Measurements from ENCODE around the gene ATP1B3.
A peak's percentile ranks its signal among the peaks of the same experiment; 100 is the strongest.

The ATP1B3 gene

GRCh38 chr3:141860766-141861513 lies 15.5 kb upstream of the ATP1B3 start:
- DNase-seq: no peak

- DNase-seq: no peak
Measured at GRCh38 chr3:141862279-141862816, 14.1 kb upstream of the ATP1B3 start.

GRCh38 chr3:141863491-141863890 lies 13.0 kb upstream of the ATP1B3 start:
- no peak for DNase-seq

- DNase-seq: no peak
Measured at GRCh38 chr3:141864281-141864970, 12.0 kb upstream of the ATP1B3 start.

- DNase-seq: no peak
Measured at GRCh38 chr3:141865101-141865500, 11.3 kb upstream of the ATP1B3 start.

- DNase-seq: no peak
Measured at GRCh38 chr3:141870091-141870687, 6.3 kb upstream of the ATP1B3 start.

GRCh38 chr3:141875374-141875892 lies 1.0 kb upstream of the ATP1B3 start:
- DNase-seq: peak; percentile 78 to 82

- peak in 1 of 2 experiments; percentile 63 for DNase-seq
Measured at GRCh38 chr3:141875893-141876380, 506 bp upstream of the ATP1B3 start.

- peak; percentile 68 to 72 for DNase-seq
Measured at GRCh38 chr3:141876891-141877621, 613 bp downstream of the ATP1B3 start.

GRCh38 chr3:141877911-141878310 lies 1.5 kb downstream of the ATP1B3 start:
- no peak for DNase-seq

GRCh38 chr3:141878326-141878725 lies 1.9 kb downstream of the ATP1B3 start:
- DNase-seq: no peak

GRCh38 chr3:141878817-141879216 lies 2.4 kb downstream of the ATP1B3 start:
- DNase-seq: no peak

- no peak for DNase-seq
Measured at GRCh38 chr3:141881702-141882101, 5.3 kb downstream of the ATP1B3 start.

- DNase-seq: no peak
Measured at GRCh38 chr3:141887051-141887450, 10.6 kb downstream of the ATP1B3 start.

GRCh38 chr3:141888548-141888947 lies 12.1 kb downstream of the ATP1B3 start:
- DNase-seq: peak in 1 of 2 experiments; percentile 3

- DNase-seq: no peak
Measured at GRCh38 chr3:141894524-141895176, 18.2 kb downstream of the ATP1B3 start.

GRCh38 chr3:141895731-141896130 lies 19.3 kb downstream of the ATP1B3 start:
- DNase-seq: no peak

GRCh38 chr3:141898908-141899307 lies 22.5 kb downstream of the ATP1B3 start:
- no peak for DNase-seq

- no peak for DNase-seq
Measured at GRCh38 chr3:141900343-141900742, 23.9 kb downstream of the ATP1B3 start.

- DNase-seq: no peak
Measured at GRCh38 chr3:141901914-141902313, 25.5 kb downstream of the ATP1B3 start.

- DNase-seq: no peak
Measured at GRCh38 chr3:141904203-141904602, 27.8 kb downstream of the ATP1B3 start.

GRCh38 chr3:141905129-141905528 lies 28.7 kb downstream of the ATP1B3 start:
- DNase-seq: no peak
